Rectal smooth muscle tissue (tissue), 1 donor: Measurements from ENCODE around the gene ANKRD44.

ENCODE experiments used
- H3K27ac ChIP-seq: one replicate; pipeline ENCODE4 v1.7.0; 2013; ENCODE audit warnings: low read depth, low read length, inconsistent platforms
- H3K27me3 ChIP-seq: one replicate; pipeline ENCODE4 v1.7.0; 2013; ENCODE audit warnings: low read length; ENCODE audit not compliant: control insufficient read depth, insufficient read depth
- H3K36me3 ChIP-seq: one replicate; pipeline ENCODE4 v1.7.0; 2013; ENCODE audit warnings: low read length; ENCODE audit not compliant: control insufficient read depth, insufficient read depth
- H3K4me1 ChIP-seq: one replicate; pipeline ENCODE4 v1.7.0; 2013; ENCODE audit warnings: low read length; ENCODE audit not compliant: control insufficient read depth, insufficient read depth
- H3K4me3 ChIP-seq: one replicate; pipeline ENCODE4 v1.7.0; 2013; ENCODE audit warnings: low read length
- H3K9ac ChIP-seq: one replicate; pipeline ENCODE4 v1.7.0; 2013; ENCODE audit warnings: low read length

Gene ANKRD44

DNA sequence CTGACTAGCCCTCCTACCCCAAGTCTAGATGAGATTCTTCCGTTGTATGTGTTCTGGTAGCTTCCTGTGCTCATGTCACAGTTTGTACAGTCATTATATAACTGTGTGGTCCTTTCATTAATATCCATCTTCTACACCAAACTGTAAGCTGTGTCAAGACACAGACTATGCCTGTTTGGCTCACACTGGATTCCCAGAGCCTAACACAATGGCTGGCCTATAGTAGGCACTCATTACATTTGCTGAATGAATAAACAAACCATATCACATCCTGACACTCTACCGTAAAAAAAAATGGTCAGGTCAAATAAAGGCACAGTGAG is 72.6 kb downstream of the ANKRD44 start:
- Histone ChIP-seq H3K9ac (no peak overlapping the region), H3K27me3 (no peaks in the 10 kb centered on the region), H3K4me1 (peaks cover 7% of the 10 kb centered on the region), H3K36me3 (no peaks in the 10 kb centered on the region), H3K4me3 (no peak overlapping the region), H3K27ac (no peak overlapping the region)

DNA sequence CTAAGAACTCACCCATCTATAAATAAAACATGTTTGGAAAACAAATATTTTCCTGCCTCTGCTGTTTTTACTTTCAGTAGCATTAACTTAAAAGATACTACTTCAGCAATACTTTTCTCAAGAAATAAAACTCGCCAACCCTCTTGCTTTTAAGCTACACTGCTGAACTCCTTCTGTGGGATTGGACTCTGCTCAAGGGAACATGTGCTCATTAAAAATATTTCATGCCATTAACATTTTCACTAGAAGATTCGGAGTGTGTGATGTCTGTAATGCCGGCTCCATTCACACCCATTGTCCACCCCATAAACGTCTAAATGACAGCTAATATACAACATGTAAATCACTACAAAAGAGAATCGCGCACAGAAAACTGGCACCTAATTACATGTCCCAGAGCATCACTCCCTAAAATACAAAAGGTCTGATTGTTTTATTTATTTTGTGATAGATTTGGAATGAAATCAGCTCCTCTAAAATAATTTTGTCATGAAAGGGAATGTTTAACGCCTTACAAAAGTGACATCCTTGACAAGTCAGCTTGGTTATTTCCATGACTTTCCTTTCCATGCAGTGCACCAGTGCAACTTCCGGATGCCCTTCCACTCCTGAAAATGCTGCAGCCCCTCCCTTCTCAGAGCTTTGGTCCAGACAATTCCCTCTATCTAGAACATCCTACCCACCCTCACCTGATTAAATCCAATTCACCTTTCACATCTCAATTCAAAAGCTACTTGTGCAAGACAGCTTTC is 73.1 kb downstream of the ANKRD44 start:
- Histone ChIP-seq H3K4me1 (peaks cover 7% of the 10 kb centered on the region), H3K27ac (no peak overlapping the region), H3K27me3 (no peaks in the 10 kb centered on the region), H3K36me3 (no peaks in the 10 kb centered on the region), H3K4me3 (no peak overlapping the region), H3K9ac (no peak overlapping the region)

DNA sequence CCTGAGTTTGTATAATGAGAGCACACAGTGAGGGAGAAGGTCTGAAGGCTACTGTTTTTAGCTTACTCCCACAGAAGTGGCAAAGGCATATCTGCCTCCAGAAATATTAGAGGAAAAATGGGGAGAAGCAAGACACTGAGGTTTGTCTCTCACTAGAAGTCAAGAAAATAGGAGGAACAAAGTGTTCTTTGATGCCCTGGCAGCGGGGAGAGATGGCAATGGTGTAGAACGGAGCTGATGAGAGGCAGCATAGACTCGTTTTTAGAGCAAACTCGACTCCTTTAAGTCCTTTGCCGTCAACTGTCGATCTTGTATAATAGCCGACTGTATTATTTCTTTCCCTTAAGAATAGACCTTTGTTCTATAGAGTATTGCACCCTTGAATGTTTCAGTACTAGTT is 73.8 kb downstream of the ANKRD44 start:
- no peaks in the 10 kb centered on the region for H3K27me3 ChIP-seq
- peaks cover 7% of the 10 kb centered on the region for H3K4me1 ChIP-seq
- H3K4me3 ChIP-seq = no peak overlapping the region
- H3K36me3 ChIP-seq = no peaks in the 10 kb centered on the region
- H3K27ac ChIP-seq = no peak overlapping the region
- H3K9ac ChIP-seq = no peak overlapping the region

DNA sequence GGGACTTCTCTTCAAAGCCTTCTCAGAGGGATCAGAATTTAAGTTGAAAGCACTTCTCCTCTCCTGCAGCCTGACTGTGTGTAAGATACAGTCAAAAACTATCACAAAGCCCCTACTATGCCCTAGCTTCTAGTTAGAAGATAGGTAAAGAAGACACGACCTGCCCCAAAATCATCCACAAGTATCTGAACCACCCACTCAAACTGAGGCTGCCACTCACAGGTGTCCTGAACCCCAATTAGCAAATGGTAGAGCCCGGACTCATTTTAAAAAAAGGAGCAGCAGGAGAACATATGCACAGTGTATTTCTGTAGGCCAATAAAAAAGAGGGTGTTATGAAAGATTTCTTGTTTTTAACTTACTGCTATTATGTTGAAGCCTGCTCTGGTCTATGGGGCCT is 74.4 kb downstream of the ANKRD44 start:
- no peak overlapping the region for H3K9ac ChIP-seq
- H3K36me3 ChIP-seq = no peaks in the 10 kb centered on the region
- no peaks in the 10 kb centered on the region for H3K27me3 ChIP-seq
- no peak overlapping the region for H3K4me3 ChIP-seq
- H3K4me1 ChIP-seq = peaks cover 7% of the 10 kb centered on the region
- no peak overlapping the region for H3K27ac ChIP-seq

DNA sequence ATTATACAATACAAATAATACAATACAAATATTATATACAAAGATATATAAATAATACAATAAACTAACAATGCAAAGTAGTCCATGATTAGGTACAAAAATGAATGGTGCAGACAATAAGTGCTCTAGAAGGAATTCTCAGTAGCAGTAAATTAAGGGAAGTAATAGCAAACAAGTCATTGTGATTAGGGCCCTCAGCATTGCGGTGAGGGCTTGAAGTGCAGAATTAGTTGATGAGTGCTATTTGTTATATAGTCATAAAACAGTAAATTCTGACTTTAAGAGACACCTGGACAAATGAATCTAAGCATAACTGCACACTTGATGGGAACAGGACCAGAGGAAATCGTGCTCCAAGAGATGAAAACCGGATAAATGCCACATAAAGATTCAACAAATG is 74.9 kb downstream of the ANKRD44 start:
- no peak overlapping the region for H3K9ac ChIP-seq

DNA sequence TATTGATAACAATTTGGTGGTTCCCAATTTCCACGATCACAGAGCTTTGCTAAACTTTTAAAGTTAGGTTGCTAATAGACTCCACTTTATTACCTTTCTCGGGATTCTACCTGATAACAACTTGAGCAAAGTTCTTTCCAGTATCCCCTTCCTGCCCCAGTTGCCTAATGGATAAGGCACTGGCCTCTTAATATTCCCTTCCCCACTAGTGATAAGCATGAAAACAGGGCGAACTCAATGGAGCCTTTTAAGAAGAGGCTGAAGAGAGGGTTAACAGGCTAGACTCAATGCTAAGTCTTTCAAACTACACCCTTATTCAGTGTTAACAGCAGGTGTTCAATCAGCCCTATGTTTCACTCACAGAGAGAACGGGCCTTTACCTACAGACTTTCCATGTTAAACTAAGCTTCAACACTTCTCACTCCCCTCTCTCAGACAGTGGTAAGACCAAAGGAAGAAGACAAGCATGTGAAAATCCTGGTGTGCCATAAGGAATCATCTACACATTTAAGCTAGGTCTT is 75.8 kb downstream of the ANKRD44 start:
- no peak overlapping the region for H3K9ac ChIP-seq
- H3K36me3 ChIP-seq = no peaks in the 10 kb centered on the region
- no peaks in the 10 kb centered on the region for H3K27me3 ChIP-seq
- peaks cover 7% of the 10 kb centered on the region for H3K4me1 ChIP-seq
- no peak overlapping the region for H3K27ac ChIP-seq
- H3K4me3 ChIP-seq = no peak overlapping the region

More for the DNA sequence above, 74.9 kb downstream of the ANKRD44 start:
- H3K4me1 ChIP-seq = peaks cover 7% of the 10 kb centered on the region
- H3K36me3 ChIP-seq = no peaks in the 10 kb centered on the region
- H3K27me3 ChIP-seq = no peaks in the 10 kb centered on the region
- no peak overlapping the region for H3K27ac ChIP-seq
- no peak overlapping the region for H3K4me3 ChIP-seq

DNA sequence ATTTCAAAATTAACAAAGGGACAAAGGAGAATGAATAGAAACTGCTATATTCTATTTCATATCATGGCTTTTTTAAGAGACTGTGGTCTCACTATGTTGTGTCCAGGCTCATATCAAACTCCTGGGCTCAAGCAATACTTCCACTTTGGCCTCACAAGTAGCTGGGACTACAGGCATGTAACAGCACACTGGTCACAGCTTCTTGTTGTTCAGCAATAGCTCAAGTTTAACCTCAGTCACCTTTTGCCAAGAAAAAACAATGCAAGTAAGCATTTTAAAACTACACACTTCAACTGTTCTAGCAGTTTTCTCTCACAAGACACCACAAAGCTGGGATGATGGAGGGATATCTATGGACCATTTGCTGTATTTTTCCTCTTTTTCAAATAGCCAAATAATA is 77.1 kb downstream of the ANKRD44 start:
- Histone ChIP-seq H3K4me1 (peaks cover 7% of the 10 kb centered on the region), H3K27me3 (no peaks in the 10 kb centered on the region), H3K27ac (no peak overlapping the region), H3K36me3 (no peaks in the 10 kb centered on the region), H3K9ac (no peak overlapping the region), H3K4me3 (no peak overlapping the region)

DNA sequence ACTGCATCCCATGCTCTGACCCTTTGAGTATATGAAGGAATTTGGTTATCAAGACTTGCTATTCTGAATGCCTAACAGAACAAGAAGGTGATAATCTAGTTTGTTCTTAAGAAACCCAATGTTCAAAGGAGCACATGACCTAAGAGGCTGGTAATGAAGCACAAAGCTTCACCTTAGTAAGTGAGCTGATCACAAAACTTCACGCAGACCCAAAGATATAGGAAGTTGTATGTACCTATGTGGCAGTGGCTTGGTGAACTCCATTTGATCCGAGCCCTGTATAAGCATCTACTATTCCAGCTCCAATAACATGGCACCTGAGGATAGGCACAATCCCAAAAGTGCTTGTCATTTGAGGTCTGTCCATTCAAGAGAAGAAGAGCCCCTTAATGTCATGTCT is 78.6 kb downstream of the ANKRD44 start:
- no peaks in the 10 kb centered on the region for H3K27me3 ChIP-seq
- H3K36me3 ChIP-seq = no peaks in the 10 kb centered on the region
- no peak overlapping the region for H3K27ac ChIP-seq
- no peak overlapping the region for H3K4me3 ChIP-seq
- H3K9ac ChIP-seq = no peak overlapping the region
- H3K4me1 ChIP-seq = no peaks in the 10 kb centered on the region

DNA sequence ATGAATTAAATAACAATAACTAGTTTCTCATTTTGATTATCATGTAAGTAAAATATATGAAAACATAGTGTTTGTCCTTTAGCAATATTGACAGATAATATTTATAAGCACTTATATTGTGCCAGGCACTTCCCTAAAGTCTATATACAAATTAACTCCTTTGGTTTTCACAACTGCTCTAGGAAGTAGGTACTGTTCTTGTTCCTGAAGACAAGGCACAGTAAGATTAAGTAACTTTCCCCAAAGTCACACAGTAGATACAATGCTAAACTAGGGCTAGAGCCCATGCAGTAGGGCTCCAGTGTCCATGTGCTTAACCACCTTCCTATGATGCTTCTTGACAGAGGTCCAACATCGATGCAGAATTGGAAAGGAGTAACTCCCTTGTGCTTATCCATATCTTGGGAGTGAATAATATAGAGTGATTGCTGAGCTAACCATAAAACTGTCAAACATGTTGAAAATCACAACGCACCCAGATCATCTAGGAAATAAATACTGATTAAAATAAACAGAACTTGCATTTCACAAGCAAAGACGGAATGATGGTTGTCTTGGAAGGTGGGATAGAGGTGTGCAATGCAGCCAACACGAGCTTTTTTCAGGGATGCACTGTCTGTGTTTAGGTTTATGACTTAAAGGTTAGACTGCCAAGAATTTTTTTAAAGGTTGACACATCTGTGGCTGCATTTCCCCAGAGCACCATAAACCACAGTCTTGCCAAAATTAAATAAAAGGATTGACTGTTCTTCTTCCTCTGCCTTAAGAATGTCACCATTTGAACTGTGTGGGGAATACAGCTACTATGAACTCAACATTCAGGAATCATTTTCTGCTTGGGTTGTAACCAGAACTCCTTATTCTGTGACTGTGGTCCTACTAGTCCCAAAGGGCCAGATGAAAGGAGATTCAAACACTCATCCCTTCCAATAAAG is 80.8 kb downstream of the ANKRD44 start:
- no peaks in the 10 kb centered on the region for H3K4me1 ChIP-seq

DNA sequence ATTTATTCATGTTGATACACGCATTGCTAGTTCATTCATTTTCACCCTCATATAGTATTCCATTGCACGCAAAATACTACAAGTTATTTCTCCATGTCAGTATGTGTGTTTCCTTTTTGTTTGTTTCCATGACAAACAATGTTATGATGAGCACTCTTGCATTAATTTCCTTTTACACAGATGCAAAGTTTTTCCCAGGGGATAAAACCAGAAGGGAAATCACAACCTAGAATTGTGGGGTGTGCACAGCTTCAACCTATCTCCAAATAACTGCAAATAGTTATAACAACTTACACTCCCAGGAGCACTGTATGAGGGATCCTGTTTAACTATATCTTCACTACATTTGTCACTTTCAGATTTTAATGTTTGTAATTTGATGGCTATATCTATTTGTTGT is 87.1 kb downstream of the ANKRD44 start:
- Histone ChIP-seq H3K4me3 (no peak overlapping the region), H3K36me3 (no peaks in the 10 kb centered on the region), H3K27ac (no peak overlapping the region), H3K27me3 (no peaks in the 10 kb centered on the region), H3K9ac (no peak overlapping the region), H3K4me1 (no peaks in the 10 kb centered on the region)

More for the DNA sequence above, 80.8 kb downstream of the ANKRD44 start:
- no peaks in the 10 kb centered on the region for H3K36me3 ChIP-seq
- no peak overlapping the region for H3K27ac ChIP-seq
- no peak overlapping the region for H3K4me3 ChIP-seq
- no peaks in the 10 kb centered on the region for H3K27me3 ChIP-seq
- H3K9ac ChIP-seq = no peak overlapping the region

DNA sequence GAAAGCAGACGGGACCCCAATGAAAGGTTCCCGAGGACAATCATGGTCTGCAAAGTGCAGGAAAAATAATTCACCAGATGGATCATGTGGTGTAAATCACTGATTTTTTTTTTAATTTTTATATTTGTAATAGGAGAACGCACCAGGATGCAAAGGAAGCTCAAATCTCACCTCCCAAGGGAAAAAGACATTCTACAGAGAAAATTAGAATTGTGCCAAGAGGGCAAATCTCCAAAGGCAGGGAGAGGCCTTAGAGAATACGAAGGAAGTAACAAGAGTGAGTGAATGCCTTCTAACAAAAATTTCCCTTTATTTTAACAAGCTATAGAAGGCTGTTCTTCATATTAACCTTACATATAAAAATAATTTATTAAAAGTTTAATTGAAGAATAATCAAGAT is 90.9 kb downstream of the ANKRD44 start:
- H3K36me3 ChIP-seq = no peaks in the 10 kb centered on the region
- no peak overlapping the region for H3K4me3 ChIP-seq
- no peak overlapping the region for H3K9ac ChIP-seq
- H3K27me3 ChIP-seq = no peaks in the 10 kb centered on the region
- no peak overlapping the region for H3K27ac ChIP-seq
- H3K4me1 ChIP-seq = peaks cover 9% of the 10 kb centered on the region

DNA sequence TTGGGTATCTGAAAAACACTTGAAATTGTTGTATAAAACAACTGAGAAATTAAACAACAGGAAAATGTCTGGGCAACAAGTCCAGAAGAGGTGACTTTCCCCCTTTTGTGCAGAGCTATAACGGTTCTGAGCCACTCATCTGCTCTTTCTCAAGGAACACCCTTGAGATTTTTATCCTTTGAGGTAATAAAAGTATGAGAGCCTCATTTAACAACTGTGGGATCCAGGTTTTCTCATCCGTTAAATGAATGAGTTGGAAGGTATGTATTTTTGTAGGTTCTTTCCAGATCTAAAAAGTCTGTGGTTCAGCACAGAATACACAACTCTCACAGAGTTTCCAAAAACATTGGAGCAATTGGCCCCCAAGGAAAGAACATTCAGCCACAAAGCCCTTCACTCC is 93.0 kb downstream of the ANKRD44 start:
- Histone ChIP-seq H3K9ac (no peak overlapping the region), H3K4me3 (no peak overlapping the region), H3K27ac (no peak overlapping the region), H3K27me3 (no peaks in the 10 kb centered on the region), H3K4me1 (peaks cover 15% of the 10 kb centered on the region), H3K36me3 (no peaks in the 10 kb centered on the region)
